GM18498 (cell line): Measurements from ENCODE around the gene ZNF766.
"Not testable (repeated sequence)": the region's sequence is repeated elsewhere in the genome, so short reads cannot be mapped to it uniquely, and the experiment has no call there.

ENCODE experiments used
- ATAC-seq: cut with Tn5 transposase; IDR thresholded peaks from one replicate; pipeline ENCODE4 v1.9.1; 2021; ENCODE audit warnings: mild to moderate bottlenecking, moderate library complexity; ENCODE audit not compliant: unreplicated experiment

The ZNF766 gene

DNA sequence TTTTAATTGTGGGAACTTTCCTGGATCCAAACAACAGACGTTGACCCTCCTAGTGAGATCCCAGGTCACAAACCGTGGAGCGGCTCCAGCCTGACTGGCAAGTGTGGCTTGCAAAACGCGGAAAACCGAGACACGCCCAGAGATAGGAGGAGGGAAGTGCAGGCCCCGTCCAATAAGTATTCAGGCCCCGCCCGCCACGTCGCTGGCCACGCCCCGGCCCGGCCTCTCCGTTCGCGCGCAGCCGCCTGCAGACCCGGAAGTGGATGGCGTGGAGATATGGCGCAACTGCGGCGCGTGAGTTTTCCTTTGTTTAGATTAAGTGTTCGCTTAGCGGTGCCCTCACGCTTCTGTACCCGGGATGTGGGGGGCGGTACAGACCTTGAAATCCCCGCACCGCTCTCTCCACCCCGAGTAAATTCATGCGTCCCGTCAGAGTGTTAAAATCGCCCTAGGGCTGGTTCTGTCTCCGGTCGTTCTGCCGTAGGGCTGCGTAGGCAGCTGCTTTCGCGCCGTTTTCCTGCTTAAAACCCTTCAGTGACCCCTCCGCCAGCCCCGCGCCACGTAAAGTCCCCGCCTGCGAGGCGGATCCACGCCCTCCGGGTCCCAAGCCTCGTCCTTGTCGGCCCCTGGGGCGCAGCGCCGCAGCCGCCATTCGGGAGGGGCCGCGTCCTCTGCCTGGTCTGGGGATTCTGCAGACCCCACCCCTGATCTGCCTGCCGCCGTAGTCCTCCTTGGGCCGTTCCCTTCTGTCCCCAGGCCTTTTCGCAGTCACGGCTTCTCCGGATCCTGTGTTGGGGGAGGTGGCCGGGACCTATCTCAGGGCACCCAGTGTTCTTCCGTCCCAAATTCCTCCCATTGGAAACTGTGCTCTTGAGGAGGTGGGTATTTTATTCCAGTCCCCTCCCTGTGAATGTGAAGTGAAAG lies at the start of gene ZNF766:
TSS of gene ZNF766 (plus strand) at position 250 of the 924 bp plus-strand sequence. CDS start at position 277, 27 bp downstream.
- peak; percentile 96 for ATAC-seq

DNA sequence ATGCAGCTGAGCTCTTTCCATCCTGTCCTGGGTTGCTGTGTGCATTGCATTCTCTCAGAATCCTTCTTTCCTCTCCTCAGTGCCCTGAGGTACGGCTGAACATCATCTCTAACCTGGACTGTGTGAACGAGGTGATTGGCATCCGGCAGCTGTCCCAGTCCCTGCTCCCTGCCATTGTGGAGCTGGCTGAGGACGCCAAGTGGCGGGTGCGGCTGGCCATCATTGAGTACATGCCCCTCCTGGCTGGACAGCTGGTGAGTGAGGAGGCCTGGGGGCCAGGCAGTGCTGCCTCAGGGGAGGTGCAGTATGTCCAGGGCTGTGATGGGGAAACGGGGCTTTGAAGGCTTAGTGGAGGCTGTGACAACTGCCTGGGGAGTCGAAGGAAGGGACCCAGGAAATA lies 49.8 kb upstream of the ZNF766 start:
- no peak for ATAC-seq

DNA sequence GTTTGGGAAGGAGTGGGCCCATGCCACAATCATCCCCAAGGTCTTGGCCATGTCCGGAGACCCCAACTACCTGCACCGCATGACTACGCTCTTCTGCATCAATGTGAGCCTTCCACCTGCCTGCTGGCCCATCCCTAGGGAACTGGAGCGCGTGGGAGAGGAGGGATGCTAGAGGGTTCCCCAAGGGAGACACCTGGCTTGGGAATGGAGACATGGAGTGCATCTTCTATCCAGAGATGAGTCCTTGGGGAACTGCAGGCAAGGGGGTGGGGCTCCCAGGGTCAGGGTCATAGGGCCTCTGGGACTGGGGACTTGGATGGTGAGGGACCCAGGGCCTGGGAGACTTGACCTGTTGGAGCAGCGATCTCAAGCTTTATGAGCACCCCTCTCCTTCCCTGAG lies 48.4 kb upstream of the ZNF766 start:
- ATAC-seq, result no peak

DNA sequence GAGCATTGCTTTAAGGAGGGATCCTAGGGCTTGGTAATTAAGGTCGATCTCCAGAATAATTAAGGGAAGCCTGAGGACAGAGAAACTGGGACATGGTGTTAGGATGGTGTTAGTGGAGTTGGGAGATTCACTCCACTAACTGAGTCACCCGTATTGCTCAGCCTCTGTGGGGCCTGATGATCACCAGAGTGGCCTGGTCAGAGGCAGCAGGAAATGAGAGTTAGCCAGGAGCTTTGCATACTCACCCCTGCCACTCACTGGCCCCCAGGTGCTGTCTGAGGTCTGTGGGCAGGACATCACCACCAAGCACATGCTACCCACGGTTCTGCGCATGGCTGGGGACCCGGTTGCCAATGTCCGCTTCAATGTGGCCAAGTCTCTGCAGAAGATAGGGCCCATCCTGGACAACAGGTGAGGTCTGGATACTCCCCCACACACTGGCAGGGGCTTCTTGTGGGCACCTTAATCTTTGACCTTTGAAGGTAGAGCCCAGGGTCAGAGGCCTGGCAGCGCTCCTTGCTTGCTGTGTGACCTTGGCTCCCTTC lies 47.5 kb upstream of the ZNF766 start:
- no peak for ATAC-seq

DNA sequence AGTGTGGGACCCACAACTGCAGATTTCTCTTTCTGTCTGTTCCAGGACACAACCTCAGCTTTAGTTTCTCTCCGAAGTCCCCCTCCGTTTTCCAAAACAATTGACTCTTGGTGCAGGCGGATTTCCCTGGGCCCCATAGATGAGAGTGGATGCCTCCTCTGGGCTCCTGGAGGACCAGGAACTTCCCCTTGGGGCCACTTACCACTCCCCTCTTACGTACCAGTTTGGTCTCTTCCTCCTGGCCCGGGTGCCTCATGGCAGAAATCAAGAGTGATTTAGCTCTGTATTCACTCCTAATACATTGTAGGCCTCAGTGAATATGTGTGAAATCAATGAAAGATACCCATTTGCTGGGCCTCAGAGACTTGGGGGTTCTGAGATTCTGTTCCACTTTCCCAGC lies 45.2 kb upstream of the ZNF766 start:
- ATAC-seq, result no peak

DNA sequence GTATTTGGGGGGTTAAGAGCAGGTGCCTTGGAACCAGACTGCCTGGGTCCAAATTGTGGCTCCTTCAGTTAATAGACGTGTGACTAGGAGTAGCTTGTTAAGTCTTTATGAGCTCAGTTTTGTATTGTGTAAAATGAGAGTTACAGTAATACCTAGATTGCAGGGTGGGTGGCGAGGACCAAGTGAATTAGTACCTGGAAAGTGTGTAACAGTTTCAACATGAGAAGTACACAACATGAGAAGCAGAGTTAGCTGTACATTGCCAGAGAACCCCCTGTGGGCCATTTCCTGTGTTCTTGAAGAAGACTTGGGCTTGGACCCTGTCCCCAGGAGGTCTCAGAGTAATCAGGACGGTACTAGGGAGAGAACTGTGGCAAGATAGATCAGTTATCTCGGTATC lies 42.7 kb upstream of the ZNF766 start:
- no peak for ATAC-seq

DNA sequence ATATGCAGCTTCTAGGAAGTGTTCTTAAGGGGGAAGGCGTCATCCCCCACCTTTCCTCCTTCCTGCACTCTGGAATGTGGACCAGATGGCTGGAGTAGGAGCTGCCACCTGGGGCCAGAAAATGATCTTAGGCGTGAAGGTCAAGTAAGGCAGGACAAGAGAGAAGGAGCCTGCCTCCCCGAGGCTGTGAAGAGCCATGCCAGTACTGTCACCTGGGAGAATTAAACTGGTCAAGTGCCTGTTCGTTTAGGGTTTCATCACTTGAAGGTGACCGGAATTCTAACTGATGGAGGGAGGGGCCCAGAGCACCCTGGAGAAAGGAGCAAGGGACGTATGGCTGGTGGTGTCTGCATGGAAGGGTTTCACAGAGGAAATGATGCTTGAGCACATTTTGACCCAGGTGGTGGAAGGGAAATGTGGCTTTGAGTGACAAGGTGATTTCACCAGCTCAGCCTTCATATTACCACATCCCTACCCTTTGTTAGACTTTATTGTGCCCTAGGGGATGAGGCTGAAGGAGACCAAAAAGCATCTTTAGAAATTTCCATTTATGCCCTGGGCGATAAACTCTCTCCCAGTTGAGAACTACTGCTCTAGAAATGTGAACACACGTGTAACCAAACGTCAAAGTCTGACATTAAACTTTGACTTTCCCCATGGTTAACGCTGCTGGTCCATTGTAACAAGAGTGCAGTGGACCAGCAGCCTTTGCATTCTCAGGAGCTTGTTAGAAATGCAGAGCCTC lies 42.0 kb upstream of the ZNF766 start:
- ATAC-seq, result no peak

DNA sequence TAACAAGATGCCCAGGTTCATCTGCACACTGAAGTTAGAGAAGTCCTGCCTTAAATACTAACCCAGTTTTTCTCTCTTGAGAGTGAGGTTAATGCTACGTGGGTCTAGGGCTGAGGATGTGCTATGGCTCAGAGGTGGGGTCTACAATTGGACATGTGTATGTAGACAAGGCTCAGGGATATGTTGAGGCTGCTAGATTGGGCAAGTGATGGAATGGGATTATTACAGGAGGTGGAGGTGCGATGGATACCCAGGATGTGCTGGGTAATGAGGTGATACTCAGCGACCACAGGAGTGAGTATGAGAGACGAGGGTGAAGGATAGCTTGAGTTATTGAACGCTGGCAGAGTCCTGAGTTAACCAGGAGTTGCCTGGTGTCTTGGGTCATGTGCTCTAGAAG lies 41.4 kb upstream of the ZNF766 start:
- ATAC-seq, result no peak

DNA sequence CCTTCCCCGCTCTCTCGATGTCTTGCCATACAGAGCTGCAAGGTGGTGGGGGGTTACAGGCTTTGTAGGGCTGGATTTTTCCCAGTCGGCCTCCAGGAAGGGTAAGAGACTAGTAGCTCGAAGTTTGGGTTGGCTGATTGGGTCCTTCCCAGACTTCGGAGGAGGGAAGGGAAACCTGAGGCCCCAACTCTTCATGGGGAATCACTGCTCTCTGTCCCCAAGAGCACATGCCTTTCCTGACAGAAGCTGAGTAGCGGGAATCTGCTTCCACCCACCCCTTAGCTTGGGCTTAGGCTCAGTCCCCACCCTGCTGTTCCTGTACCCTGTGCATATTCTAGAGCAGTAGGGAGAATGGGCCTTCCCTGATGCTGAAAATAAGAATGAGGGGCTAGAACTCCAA lies 39.9 kb upstream of the ZNF766 start:
- ATAC-seq, result no peak

DNA sequence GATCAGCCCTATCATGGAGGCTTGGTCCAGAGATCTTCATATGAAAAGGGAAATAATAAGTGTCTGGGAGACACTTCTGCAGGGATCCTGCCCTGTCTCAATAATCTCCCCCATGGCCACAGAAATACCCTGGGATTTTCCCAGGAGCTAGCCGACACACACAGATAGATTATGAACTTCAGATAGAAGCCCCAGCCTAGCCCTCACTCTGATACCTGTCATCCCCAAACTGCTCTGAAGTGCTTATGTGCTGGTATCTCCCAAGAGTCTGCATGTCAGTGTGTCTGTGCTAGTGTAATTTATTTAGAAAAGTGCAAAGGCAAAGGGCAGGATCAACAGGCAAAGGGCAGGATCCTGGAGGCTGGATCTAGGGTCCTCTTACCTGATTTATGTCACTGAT lies 38.7 kb upstream of the ZNF766 start:
- ATAC-seq, result no peak

DNA sequence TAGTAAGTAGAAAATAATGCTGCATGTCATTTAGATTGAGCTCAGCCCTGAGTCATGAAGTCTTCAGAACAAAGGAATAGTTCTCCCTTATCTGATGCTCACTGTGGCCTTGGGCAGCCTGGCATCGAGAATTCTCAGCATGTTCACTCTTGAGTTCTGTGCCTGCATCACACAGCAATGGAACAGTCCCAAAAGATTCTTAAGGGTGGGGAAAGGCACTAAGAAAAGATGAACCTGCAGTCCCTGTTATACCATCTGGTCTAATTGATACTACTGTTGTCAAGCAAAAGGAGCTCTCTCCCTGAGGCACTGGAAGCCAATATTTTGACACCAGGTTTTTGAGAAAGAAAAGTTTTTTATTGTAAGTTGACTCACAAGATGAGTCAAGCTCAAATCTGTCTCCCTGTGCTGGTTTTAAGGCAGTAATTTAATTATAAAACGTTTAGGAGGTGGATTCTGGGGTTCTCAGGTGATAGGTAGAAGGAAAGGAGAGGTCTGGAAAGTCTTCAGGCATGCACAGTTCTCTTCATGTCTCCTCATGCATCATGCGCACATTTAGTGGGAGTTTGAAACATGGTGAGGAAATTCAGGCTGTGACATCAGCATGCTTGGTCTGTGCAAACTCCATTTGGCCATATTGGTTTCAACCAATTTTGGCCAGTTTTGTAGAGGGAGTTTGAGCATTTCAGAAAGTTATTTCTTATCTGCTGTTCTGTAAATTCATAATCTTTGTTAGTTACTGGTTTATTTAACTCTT lies 38.1 kb upstream of the ZNF766 start:
- no peak for ATAC-seq

DNA sequence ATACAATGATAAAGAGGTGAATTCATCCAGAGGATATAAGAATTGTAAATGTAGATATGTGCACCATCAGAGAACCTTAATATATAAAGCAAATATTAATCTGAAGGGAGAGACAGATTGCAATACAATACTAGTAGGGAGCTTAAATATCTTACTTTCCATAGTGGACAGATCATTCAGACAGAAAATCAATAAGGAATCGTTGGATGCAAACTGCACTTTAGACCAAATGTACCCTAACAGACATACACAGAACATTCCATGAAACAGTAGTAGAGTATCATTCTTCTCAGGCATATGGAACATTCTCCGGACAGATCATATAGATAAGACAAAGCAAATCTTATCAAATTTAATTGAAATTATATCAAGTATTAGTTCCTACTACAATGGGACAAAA lies 35.0 kb upstream of the ZNF766 start:
- no peak for ATAC-seq

DNA sequence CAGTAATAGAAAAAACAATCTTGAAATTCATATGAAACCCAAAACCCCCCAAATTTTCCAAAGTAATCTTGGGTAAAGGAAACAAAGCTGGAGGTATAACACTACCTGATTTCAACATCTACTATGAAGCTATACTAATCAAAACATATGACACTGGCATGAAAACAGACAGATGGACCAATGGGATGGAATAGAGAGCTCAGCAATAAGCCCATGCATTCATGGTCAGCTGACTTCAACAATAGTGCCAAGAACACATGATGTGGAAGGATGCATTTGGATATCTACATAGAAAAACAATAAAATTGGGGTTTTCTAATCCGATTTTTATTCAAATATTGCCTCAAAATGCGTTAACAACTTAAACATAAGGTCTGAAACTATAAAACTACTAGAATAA lies 32.2 kb upstream of the ZNF766 start:
- no peak for ATAC-seq

DNA sequence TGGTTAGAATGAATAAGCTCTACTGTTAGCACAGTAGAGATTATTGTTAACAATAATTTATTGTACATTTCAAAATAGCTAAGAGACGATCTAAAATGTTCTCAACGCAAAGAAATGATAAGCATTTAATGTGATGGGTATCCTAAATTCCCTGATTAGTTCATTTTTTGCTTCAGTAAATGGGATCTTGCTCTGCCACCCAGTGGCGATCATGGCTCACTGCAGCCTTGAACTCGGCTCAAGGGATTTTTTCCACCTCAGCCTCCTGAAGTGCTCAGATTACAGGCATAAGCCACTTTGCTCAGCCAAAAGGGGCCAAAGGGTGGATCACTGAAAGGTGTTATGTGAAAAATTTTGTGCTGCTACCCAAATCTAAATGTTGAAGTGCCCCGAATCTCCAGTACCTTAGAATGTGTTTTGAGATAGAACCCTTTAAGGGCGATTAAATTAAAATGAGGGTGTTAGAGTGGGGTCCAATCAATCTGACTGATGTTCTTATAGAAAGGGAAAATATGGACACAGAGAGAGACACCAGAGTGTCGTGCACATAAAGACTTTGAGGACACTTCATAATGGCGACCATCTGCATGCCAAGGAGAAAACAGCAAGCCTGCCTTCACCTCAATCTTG lies 31.5 kb upstream of the ZNF766 start:
- no peak for ATAC-seq

DNA sequence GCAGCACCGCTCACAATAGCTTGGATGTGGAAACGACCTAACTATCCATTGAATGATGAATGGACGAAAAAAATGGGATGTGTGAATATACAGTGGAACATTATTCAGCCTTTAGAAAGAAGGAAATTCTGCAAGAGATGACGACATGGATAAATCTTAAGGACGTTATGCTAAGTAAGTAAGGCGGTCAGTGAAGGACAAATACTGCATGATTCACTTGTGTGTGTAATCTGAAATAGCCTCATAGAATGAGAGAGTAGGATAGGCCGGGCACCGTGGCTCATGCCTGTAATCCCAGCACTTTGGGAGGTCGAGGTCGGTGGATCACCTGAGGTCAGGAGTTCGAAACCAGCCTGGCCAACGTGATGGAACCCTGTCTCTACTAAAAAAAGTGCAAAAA lies 25.4 kb upstream of the ZNF766 start:
- ATAC-seq, result no peak

DNA sequence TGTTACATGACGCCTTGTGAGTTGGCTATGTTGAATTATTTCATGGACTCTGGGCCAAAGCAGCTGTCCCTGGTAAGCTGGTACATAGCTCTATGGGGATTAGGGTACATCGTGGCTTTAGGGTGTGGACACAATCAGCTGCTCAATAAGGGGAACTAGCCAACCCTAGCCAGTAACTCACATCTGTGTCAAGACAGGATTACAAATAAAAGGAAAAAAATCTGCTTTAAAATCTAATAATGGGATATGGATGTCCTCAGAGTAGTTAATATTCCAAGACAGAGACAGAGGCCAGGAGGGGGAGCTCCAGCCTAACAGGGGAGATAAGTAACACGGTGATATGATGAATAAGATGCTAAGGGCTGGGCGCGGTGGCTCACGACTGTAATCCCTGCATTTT lies 21.1 kb upstream of the ZNF766 start:
- ATAC-seq, result no peak

DNA sequence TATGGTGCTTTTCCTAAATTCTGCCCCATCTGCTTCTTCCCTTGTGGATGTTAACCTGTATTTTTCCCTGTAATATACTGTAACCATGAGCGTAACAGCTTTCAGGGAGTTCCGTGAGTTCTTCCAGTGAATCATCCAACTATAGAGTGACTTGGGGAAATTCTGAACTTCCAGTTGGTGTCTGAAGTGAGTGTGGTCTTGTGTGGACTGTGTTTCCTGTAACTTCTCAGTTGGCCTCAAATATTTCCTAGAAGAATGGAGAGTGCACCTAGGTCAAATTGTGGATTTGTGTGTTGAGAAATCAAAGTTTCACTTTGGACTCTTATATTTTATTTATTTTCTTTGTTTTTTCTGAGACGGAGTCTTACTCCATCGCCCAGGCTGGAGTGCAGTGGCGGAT lies 11.0 kb upstream of the ZNF766 start:
- no peak for ATAC-seq

DNA sequence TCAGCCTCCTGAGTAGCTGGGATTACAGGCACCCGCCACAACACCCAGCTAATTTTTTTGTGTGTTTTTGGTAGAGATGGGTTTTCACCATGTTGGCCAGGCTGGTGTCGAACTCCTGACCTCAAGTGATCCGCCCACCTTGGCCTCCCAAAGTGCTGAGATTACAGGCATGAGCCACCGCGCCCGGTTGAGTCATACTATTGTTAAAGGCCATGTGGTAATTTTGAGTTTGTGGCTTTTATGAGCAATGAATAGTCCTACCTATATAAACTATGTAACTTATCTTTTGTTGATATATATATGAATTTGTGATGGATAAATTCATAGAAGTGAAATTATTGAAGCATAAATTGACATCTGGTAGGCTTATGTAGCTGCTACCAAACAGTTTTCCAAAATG lies 3.8 kb upstream of the ZNF766 start:
- not testable (repeated sequence) for ATAC-seq

DNA sequence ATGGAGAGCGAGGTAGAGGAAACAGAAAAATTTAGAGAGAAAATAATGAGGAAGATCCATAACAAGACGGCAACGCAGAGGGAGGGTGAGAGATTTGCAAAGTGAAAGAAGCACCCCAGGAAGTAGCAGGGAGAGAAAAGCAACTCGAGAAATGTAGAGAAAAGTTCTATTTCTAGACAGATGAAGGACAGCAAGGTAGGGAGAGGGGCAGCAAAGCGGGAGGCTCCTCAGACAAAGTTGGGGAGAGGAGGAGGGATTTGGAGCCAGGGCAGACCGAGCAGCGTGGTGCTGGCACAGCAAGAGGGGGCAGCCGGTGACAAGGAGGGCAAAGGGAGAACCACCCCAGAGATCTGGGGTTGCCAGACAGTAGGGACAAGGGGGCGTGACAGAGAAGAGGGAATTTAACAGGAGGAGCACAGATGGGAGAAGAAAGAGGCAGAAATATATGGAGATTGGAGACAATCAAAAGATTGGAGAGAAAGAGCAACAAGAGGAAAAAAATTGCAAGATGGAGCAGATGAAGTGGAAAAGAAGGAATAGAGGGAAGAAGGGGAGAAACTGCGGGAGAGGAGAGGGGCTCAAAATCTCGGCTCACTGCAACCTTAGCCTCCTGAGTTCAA lies 989 bp downstream of the ZNF766 start:
- ATAC-seq, result no peak

DNA sequence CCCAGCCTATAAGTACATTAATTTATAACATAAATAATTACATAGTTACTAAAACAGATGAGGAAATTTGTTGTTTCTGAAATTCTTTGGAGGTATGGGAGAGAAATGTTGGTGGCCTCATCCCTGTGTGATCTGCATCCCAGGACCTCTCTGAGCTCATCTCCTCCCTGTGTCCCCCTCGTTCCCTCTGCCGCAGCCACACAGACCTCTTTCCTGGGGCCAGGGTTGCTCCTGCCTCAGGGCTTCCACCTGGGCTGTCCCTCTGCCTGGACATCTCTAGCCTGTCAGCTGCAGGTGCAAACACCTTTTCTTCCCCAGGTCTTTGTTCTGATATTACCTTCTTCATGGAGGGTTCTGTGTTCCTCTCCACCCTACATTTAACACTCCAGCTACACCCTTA lies 3.9 kb downstream of the ZNF766 start:
- no peak for ATAC-seq
